NCI-H1105 (cell line): ENCODE data around the gene RNF167.

Experiments
- DNase-seq: peaks from one replicate; lab custom pipeline; 2025; lab: John Stamatoyannopoulos, UW

Gene RNF167

GRCh38 chr17:4939796-4940554 is at the start of gene RNF167, which contains the start of gene SLC25A11:
TSS of gene RNF167 (plus strand) at chr17:4940268. CDS start at chr17:4940910, 642 bp downstream.
TSS of gene SLC25A11 (minus strand) at chr17:4940046. CDS start at chr17:4939910, 136 bp downstream.
- peak; percentile 99 for DNase-seq

- DNase-seq, result no peak
Observed at GRCh38 chr17:4891411-4892410, 48.4 kb upstream of the RNF167 start.

- no peak for DNase-seq
Observed at GRCh38 chr17:4892499-4893221, 47.4 kb upstream of the RNF167 start.

- no peak for DNase-seq
Observed at GRCh38 chr17:4893272-4893671, 46.8 kb upstream of the RNF167 start.

GRCh38 chr17:4893721-4894560 is 46.1 kb upstream of the RNF167 start:
- no peak for DNase-seq

GRCh38 chr17:4895121-4895520 is 44.9 kb upstream of the RNF167 start:
- DNase-seq, result no peak

GRCh38 chr17:4895657-4896331 is 44.3 kb upstream of the RNF167 start:
- no peak for DNase-seq

- no peak for DNase-seq
Observed at GRCh38 chr17:4896332-4897197, 43.5 kb upstream of the RNF167 start.

GRCh38 chr17:4897198-4897687 is 42.8 kb upstream of the RNF167 start:
- no peak for DNase-seq

GRCh38 chr17:4897785-4898184 is 42.3 kb upstream of the RNF167 start:
- no peak for DNase-seq

GRCh38 chr17:4898351-4898750 is 41.7 kb upstream of the RNF167 start:
- no peak for DNase-seq

GRCh38 chr17:4898927-4899326 is 41.1 kb upstream of the RNF167 start:
- DNase-seq, result no peak

GRCh38 chr17:4899341-4900230 is 40.5 kb upstream of the RNF167 start, which contains the start of gene C17orf107:
TSS of gene C17orf107 (plus strand) at chr17:4899536. CDS start at chr17:4899763, 227 bp downstream.
- DNase-seq, result peak; percentile 78

- DNase-seq, result no peak
Observed at GRCh38 chr17:4900231-4901107, 39.6 kb upstream of the RNF167 start.

GRCh38 chr17:4901108-4901647 is 38.9 kb upstream of the RNF167 start:
- DNase-seq, result no peak

GRCh38 chr17:4901648-4902344 is 38.3 kb upstream of the RNF167 start:
- DNase-seq, result no peak
